Stimulated activated CD4-positive, alpha-beta T cell treated with anti-CD3 and anti-CD28 coated beads, Interleukin-4, amount 100 ng/mL, for 24 hours (primary cell): Measurements from ENCODE around the gene DACT1.

Experiments
- DNase-seq: peaks from one replicate; pipeline ENCODE4 v3.0.0-alpha.2; 2020

Gene DACT1

GRCh38 chr14:58671024-58671423 lies 33.3 kb downstream of the DACT1 start:
- DNase-seq: no peak

GRCh38 chr14:58671436-58671835 lies 33.7 kb downstream of the DACT1 start:
- no peak for DNase-seq

GRCh38 chr14:58673722-58674121 lies 36.0 kb downstream of the DACT1 start:
- DNase-seq: no peak

- no peak for DNase-seq
Observed at GRCh38 chr14:58677001-58677400, 39.2 kb downstream of the DACT1 start.

GRCh38 chr14:58677517-58677916 lies 39.8 kb downstream of the DACT1 start:
- no peak for DNase-seq

GRCh38 chr14:58677996-58678395 lies 40.2 kb downstream of the DACT1 start:
- DNase-seq: no peak

- no peak for DNase-seq
Observed at GRCh38 chr14:58680698-58681097, 42.9 kb downstream of the DACT1 start.

- no peak for DNase-seq
Observed at GRCh38 chr14:58687232-58687795, 49.6 kb downstream of the DACT1 start.

- DNase-seq: no peak
Observed at GRCh38 chr14:58690801-58691516, 53.2 kb downstream of the DACT1 start.

GRCh38 chr14:58693048-58693447 lies 55.3 kb downstream of the DACT1 start:
- DNase-seq: no peak

- DNase-seq: no peak
Observed at GRCh38 chr14:58695514-58695913, 57.8 kb downstream of the DACT1 start.

- no peak for DNase-seq
Observed at GRCh38 chr14:58697266-58697929, 59.6 kb downstream of the DACT1 start.
